Activated naive CD4-positive, alpha-beta T cell treated with anti-CD3 and anti-CD28 coated beads, Interleukin-2, amount 10 ng/mL, durations not matched to agents 7 days and 5 days (primary cell): ENCODE results near the gene PCGF5.
"Not testable (repeated sequence)": the region's sequence is repeated elsewhere in the genome, so short reads cannot be mapped to it uniquely, and the experiment has no call there.

ENCODE experiments used
- CTCF ChIA-PET: fragments of 350-600 bp; sonication (Branson Sonifier 250); formaldehyde crosslinking; loops from one replicate; lab custom pipeline; 2021; ENCODE audit warnings: antibody characterized with exemption; lab: Charles Lee
- DNase-seq: peaks from one replicate; pipeline ENCODE4 v3.0.0-alpha.2; 2020
- H3K27ac Mint-ChIP-seq: one replicate; pipeline ENCODE4 v1.8.0; 2021; ENCODE audit warnings: mild to moderate bottlenecking, moderate library complexity, mixed read lengths
- H3K27me3 Mint-ChIP-seq: one replicate; pipeline ENCODE4 v1.8.0; 2021; ENCODE audit warnings: mild to moderate bottlenecking, mixed read lengths
- H3K36me3 Mint-ChIP-seq: one replicate; pipeline ENCODE4 v1.8.0; 2021; ENCODE audit warnings: mixed read lengths
- H3K4me1 Mint-ChIP-seq: one replicate; pipeline ENCODE4 v1.8.0; 2021; ENCODE audit warnings: mixed read lengths
- H3K4me3 Mint-ChIP-seq: one replicate; pipeline ENCODE4 v1.8.0; 2021; ENCODE audit warnings: mild to moderate bottlenecking, moderate library complexity, mixed read lengths
- H3K9me3 Mint-ChIP-seq: one replicate; pipeline ENCODE4 v1.8.0; 2021; ENCODE audit warnings: mixed read lengths

PCGF5 gene

GRCh38 chr10:91220194-91220953, at the start of gene PCGF5:
Gene PCGF5, plus strand, starts transcription at chr10:91220663. Its CDS starts 2,209 bp downstream, at chr10:91222872.
- peak within 1 kb of the TSS; percentile 89 for H3K27ac Mint-ChIP-seq
- peak; percentile 93 for DNase-seq
- H3K27me3 Mint-ChIP-seq, result no peaks in the 10 kb centered on the region
- CTCF ChIA-PET, result interaction anchor here (1.0 kb wide), 1 partner anchor 57 kb away, joined by 3 read pairs; no protein-coding TSS in a partner anchor
- H3K4me1 Mint-ChIP-seq, result peaks cover 43% of the 10 kb centered on the region
- peaks cover 25% of the 10 kb centered on the region for H3K36me3 Mint-ChIP-seq
- H3K4me3 Mint-ChIP-seq, result peak within 1 kb of the TSS; percentile 85
- no peaks in the 10 kb centered on the region for H3K9me3 Mint-ChIP-seq

- DNase-seq, result no peak
- Mint-ChIP-seq H3K27me3 (no peaks in the 10 kb centered on the region), H3K4me3 (no peak overlapping the region), H3K4me1 (peaks cover 5% of the 10 kb centered on the region), H3K9me3 (peaks cover 21% of the 10 kb centered on the region), H3K27ac (no peak overlapping the region), H3K36me3 (peaks cover 39% of the 10 kb centered on the region)
- CTCF ChIA-PET, result no interaction called here
Observed at GRCh38 chr10:91171485-91171884, 49.0 kb upstream of the PCGF5 start.

- H3K27ac Mint-ChIP-seq, result no peak overlapping the region
Observed at GRCh38 chr10:91172348-91172747, 48.1 kb upstream of the PCGF5 start.

GRCh38 chr10:91185239-91185875, 35.1 kb upstream of the PCGF5 start:
- peaks cover 3% of the 10 kb centered on the region for H3K9me3 Mint-ChIP-seq
- CTCF ChIA-PET, result no interaction called here
- no peak for DNase-seq
- no peak overlapping the region for H3K4me3 Mint-ChIP-seq
- peaks cover 33% of the 10 kb centered on the region for H3K36me3 Mint-ChIP-seq
- H3K4me1 Mint-ChIP-seq, result peaks cover 10% of the 10 kb centered on the region
- no peaks in the 10 kb centered on the region for H3K27me3 Mint-ChIP-seq
- no peak overlapping the region for H3K27ac Mint-ChIP-seq

More at GRCh38 chr10:91172348-91172747, 48.1 kb upstream of the PCGF5 start:
- Mint-ChIP-seq H3K4me3 (no peak overlapping the region), H3K27me3 (no peaks in the 10 kb centered on the region), H3K4me1 (peaks cover 8% of the 10 kb centered on the region), H3K9me3 (peaks cover 21% of the 10 kb centered on the region), H3K36me3 (peaks cover 44% of the 10 kb centered on the region)
- no peak for DNase-seq
- CTCF ChIA-PET, result no interaction called here

GRCh38 chr10:91187156-91187555, 33.3 kb upstream of the PCGF5 start:
- peaks cover 3% of the 10 kb centered on the region for H3K9me3 Mint-ChIP-seq
- H3K4me3 Mint-ChIP-seq, result no peak overlapping the region
- peaks cover 28% of the 10 kb centered on the region for H3K36me3 Mint-ChIP-seq
- peaks cover 18% of the 10 kb centered on the region for H3K4me1 Mint-ChIP-seq
- CTCF ChIA-PET, result no interaction called here
- no peak for DNase-seq
- H3K27me3 Mint-ChIP-seq, result no peaks in the 10 kb centered on the region
- no peak overlapping the region for H3K27ac Mint-ChIP-seq

- DNase-seq, H3K4me3 Mint-ChIP-seq, H3K27ac Mint-ChIP-seq, H3K27me3 Mint-ChIP-seq, H3K9me3 Mint-ChIP-seq, CTCF ChIA-PET: not testable (repeated sequence)
- Mint-ChIP-seq H3K4me1 (peaks cover 18% of the 10 kb centered on the region), H3K36me3 (peaks cover 28% of the 10 kb centered on the region)
Observed at GRCh38 chr10:91188010-91188409, 32.5 kb upstream of the PCGF5 start.

GRCh38 chr10:91188889-91189288, 31.6 kb upstream of the PCGF5 start:
- no peak for DNase-seq
- H3K4me3 Mint-ChIP-seq, result no peak overlapping the region
- CTCF ChIA-PET, result no interaction called here
- no peaks in the 10 kb centered on the region for H3K27me3 Mint-ChIP-seq
- no peak overlapping the region for H3K27ac Mint-ChIP-seq
- H3K9me3 Mint-ChIP-seq, result peaks cover 5% of the 10 kb centered on the region
- peaks cover 29% of the 10 kb centered on the region for H3K36me3 Mint-ChIP-seq
- peaks cover 21% of the 10 kb centered on the region for H3K4me1 Mint-ChIP-seq

- Mint-ChIP-seq H3K4me3 (no peak overlapping the region), H3K36me3 (peaks cover 28% of the 10 kb centered on the region), H3K27me3 (no peaks in the 10 kb centered on the region), H3K27ac (no peak overlapping the region), H3K9me3 (peaks cover 6% of the 10 kb centered on the region), H3K4me1 (peaks cover 32% of the 10 kb centered on the region)
- no peak for DNase-seq
- CTCF ChIA-PET, result no interaction called here
Observed at GRCh38 chr10:91190388-91190870, 30.0 kb upstream of the PCGF5 start.

GRCh38 chr10:91190876-91191583, 29.4 kb upstream of the PCGF5 start:
- H3K36me3 Mint-ChIP-seq, result peaks cover 23% of the 10 kb centered on the region
- peaks cover 6% of the 10 kb centered on the region for H3K9me3 Mint-ChIP-seq
- DNase-seq, result no peak
- CTCF ChIA-PET, result no interaction called here
- no peak overlapping the region for H3K4me3 Mint-ChIP-seq
- no peak overlapping the region for H3K27ac Mint-ChIP-seq
- H3K4me1 Mint-ChIP-seq, result peaks cover 34% of the 10 kb centered on the region
- H3K27me3 Mint-ChIP-seq, result no peaks in the 10 kb centered on the region

GRCh38 chr10:91191584-91191919, 28.9 kb upstream of the PCGF5 start:
- DNase-seq, result no peak
- H3K4me3 Mint-ChIP-seq, result no peak overlapping the region
- H3K4me1 Mint-ChIP-seq, result peaks cover 39% of the 10 kb centered on the region
- no peak overlapping the region for H3K27ac Mint-ChIP-seq
- CTCF ChIA-PET, result no interaction called here
- H3K9me3 Mint-ChIP-seq, result peaks cover 6% of the 10 kb centered on the region
- H3K27me3 Mint-ChIP-seq, result no peaks in the 10 kb centered on the region
- peaks cover 22% of the 10 kb centered on the region for H3K36me3 Mint-ChIP-seq

GRCh38 chr10:91194497-91195179, 25.8 kb upstream of the PCGF5 start:
- Mint-ChIP-seq H3K9me3 (peaks cover 9% of the 10 kb centered on the region), H3K27ac (no peak overlapping the region), H3K27me3 (no peaks in the 10 kb centered on the region), H3K36me3 (peaks cover 36% of the 10 kb centered on the region), H3K4me3 (no peak overlapping the region), H3K4me1 (peaks cover 59% of the 10 kb centered on the region)
- CTCF ChIA-PET, result no interaction called here
- no peak for DNase-seq

GRCh38 chr10:91196268-91197048, 24.0 kb upstream of the PCGF5 start:
- H3K27me3 Mint-ChIP-seq, result no peaks in the 10 kb centered on the region
- H3K36me3 Mint-ChIP-seq, result peaks cover 37% of the 10 kb centered on the region
- peaks cover 64% of the 10 kb centered on the region for H3K4me1 Mint-ChIP-seq
- H3K9me3 Mint-ChIP-seq, result peaks cover 9% of the 10 kb centered on the region
- no peak overlapping the region for H3K27ac Mint-ChIP-seq
- H3K4me3 Mint-ChIP-seq, result no peak overlapping the region
- CTCF ChIA-PET, result interaction anchor here (1.2 kb wide), 1 partner anchor 106 kb away, joined by 3 read pairs; no protein-coding TSS in a partner anchor
- no peak for DNase-seq

- H3K9me3 Mint-ChIP-seq, result peaks cover 9% of the 10 kb centered on the region
- peaks cover 71% of the 10 kb centered on the region for H3K4me1 Mint-ChIP-seq
- no peak overlapping the region for H3K4me3 Mint-ChIP-seq
- no peaks in the 10 kb centered on the region for H3K27me3 Mint-ChIP-seq
- CTCF ChIA-PET, result interaction anchor here (1.2 kb wide), 1 partner anchor 107 kb away, joined by 3 read pairs; no protein-coding TSS in a partner anchor
- no peak overlapping the region for H3K27ac Mint-ChIP-seq
- DNase-seq, result no peak
- H3K36me3 Mint-ChIP-seq, result peaks cover 37% of the 10 kb centered on the region
Observed at GRCh38 chr10:91197127-91197526, 23.3 kb upstream of the PCGF5 start.
